Esophagus squamous epithelium (tissue), 5 donors: Measurements from ENCODE around the gene ZBTB42. TPM values are rescaled to one million over a fixed set of nuclear protein-coding genes. Genes with fewer than 3 reads are reported as not detected.

Experiments
- DNase-seq: peaks from one replicate; lab custom pipeline; 2025; lab: John Stamatoyannopoulos, UW
- H3K27ac ChIP-seq, 4 donors: fragments of 200-600 bp; sonication (generic); one replicate each; pipeline ENCODE4 v1.5.1; 2016 to 2019; ENCODE audit warnings: mild to moderate bottlenecking in 1 of 4
- H3K27me3 ChIP-seq, 4 donors: fragments of 200-600 bp; sonication (generic); 1 replicate in 3 of 4; 2 replicates in 1 of 4; pipeline versions ENCODE4 v1.5.1 to v1.6.0; 2017 to 2021; ENCODE audit warnings: antibody characterized with exemption in 1 of 4
- H3K36me3 ChIP-seq, 3 donors: fragments of 200-600 bp; sonication (generic); one replicate each; pipeline ENCODE4 v1.5.1; 2016 to 2019
- H3K4me1 ChIP-seq, 3 donors: fragments of 200-600 bp; sonication (generic); one replicate each; pipeline ENCODE4 v1.5.1; 2017 to 2019
- H3K4me3 ChIP-seq, 4 donors: fragments of 200-600 bp; sonication (generic); 1 replicate in 3 of 4; 2 replicates in 1 of 4; pipeline ENCODE4 v1.5.1; 2016 to 2019; ENCODE audit warnings: mild to moderate bottlenecking in 2 of 4, moderate library complexity in 1 of 4
- H3K9me3 ChIP-seq, 3 donors: fragments of 200-600 bp; sonication (generic); one replicate each; pipeline ENCODE4 v1.5.1; 2016 to 2019
- CTCF ChIP-seq, 6 experiments: fragments of 450-650 bp in 4 of 6; fragments of 200-600 bp in 2 of 6; sonication (generic) in 2 of 6; IDR thresholded peaks; one replicate each; pipeline ENCODE4 v1.5.1; 2016 to 2019; ENCODE audit warnings: antibody characterized with exemption in 6 of 6, mild to moderate bottlenecking in 4 of 6, moderate library complexity in 4 of 6
- POLR2A ChIP-seq, 4 donors: fragments of 450-650 bp; IDR thresholded peaks; one replicate each; pipeline ENCODE4 v1.6.1; 2017; ENCODE audit warnings: antibody characterized with exemption in 4 of 4, mild to moderate bottlenecking in 4 of 4, moderate library complexity in 3 of 4
- WGBS, 2 donors: methylation state at CpG; one replicate each; pipeline ENCODE4 v1.1.5; 2018; 5-methylcytosine and 5-hydroxymethylcytosine counted together
- intact Hi-C: fragments of 100-400 bp; cut with DNase I; formaldehyde crosslinking; loops from one replicate; pipeline ENCODE4 v1.15.0; 2022
- total RNA-seq, 4 donors: library from RNA; depleted of rRNA; stranded (reverse); fragments of >200 nt; gene quantifications; one replicate each; pipeline ENCODE4 v1.1.0, GENCODE V29; 2016
- donor health status: DM: yes; HTN: yes; CAD: no.

The ZBTB42 gene
- total RNA-seq, 4 donors from 2014 or later, result 4.7 to 14.2 (median 8.4) TPM

GRCh38 chr14:104791425-104791824 lies 9.5 kb upstream of the ZBTB42 start:
- H3K4me1 ChIP-seq, result peaks cover 40 to 93% (median 40%) of the 10 kb centered on the region in 3 donors
- 81 to 90% methylated on average over 5 to 7 of the region's 9 CpGs for WGBS, 2 donors
- no peak overlapping the region for H3K4me3 ChIP-seq
- no peaks in the 10 kb centered on the region for H3K27me3 ChIP-seq
- no peak overlapping the region for H3K27ac ChIP-seq
- no peak for DNase-seq
- peaks cover 0 to 61% (median 14%) of the 10 kb centered on the region in 3 donors for H3K36me3 ChIP-seq
- H3K9me3 ChIP-seq, result no peaks in the 10 kb centered on the region
- intact Hi-C loops, result no loop called here
- TF ChIP-seq POLR2A (IDR thresholded peaks at IDR 0.05) (no peak), CTCF (IDR thresholded peaks at IDR 0.05) (no peak)

- no peaks in the 10 kb centered on the region for H3K27me3 ChIP-seq
- DNase-seq, result no peak
- peak overlapping the region in 1 of 4 donors; percentile 5 for H3K4me3 ChIP-seq
- H3K27ac ChIP-seq, result peak overlapping the region in 1 of 4 donors; percentile 29
- intact Hi-C loops, result no loop called here
- peaks cover 0 to 52% (median 14%) of the 10 kb centered on the region in 3 donors for H3K36me3 ChIP-seq
- H3K9me3 ChIP-seq, result no peaks in the 10 kb centered on the region
- H3K4me1 ChIP-seq, result peaks cover 38 to 93% (median 40%) of the 10 kb centered on the region in 3 donors
- 46 to 56% methylated on average over 2 to 9 of the region's 25 CpGs for WGBS, 2 donors
- no peak for TF ChIP-seq CTCF (IDR thresholded peaks at IDR 0.05)
- TF ChIP-seq POLR2A (IDR thresholded peaks at IDR 0.05), result no peak
Observed at GRCh38 chr14:104792101-104792884, 8.6 kb upstream of the ZBTB42 start.

- Histone ChIP-seq H3K4me1 (peaks cover 35 to 93% (median 46%) of the 10 kb centered on the region in 3 donors), H3K4me3 (peak overlapping the region in 2 of 4 donors; percentile 85 to 95), H3K9me3 (no peaks in the 10 kb centered on the region), H3K27me3 (no peaks in the 10 kb centered on the region), H3K27ac (no peak overlapping the region), H3K36me3 (peaks cover 0 to 44% (median 14%) of the 10 kb centered on the region in 3 donors)
- 77 to 94% methylated on average over 5 to 11 of the region's 16 CpGs for WGBS, 2 donors
- intact Hi-C loops, result no loop called here
- TF ChIP-seq POLR2A (IDR thresholded peaks at IDR 0.05) (no peak), CTCF (IDR thresholded peaks at IDR 0.05) (no peak)
- DNase-seq, result no peak
Observed at GRCh38 chr14:104792945-104793702, 7.8 kb upstream of the ZBTB42 start.

- Histone ChIP-seq H3K4me3 (peak overlapping the region in 3 of 4 donors; percentile 51 to 95 (median 85)), H3K36me3 (peaks cover 0 to 39% (median 14%) of the 10 kb centered on the region in 3 donors), H3K9me3 (no peaks in the 10 kb centered on the region), H3K4me1 (peaks cover 35 to 88% (median 46%) of the 10 kb centered on the region in 3 donors), H3K27me3 (no peaks in the 10 kb centered on the region), H3K27ac (no peak overlapping the region)
- intact Hi-C loops, result no loop called here
- no peak for DNase-seq
- WGBS, 2 donors, result 89 to 93% methylated on average over 1 to 2 of the region's 2 CpGs
- TF ChIP-seq POLR2A (IDR thresholded peaks at IDR 0.05) (no peak), CTCF (IDR thresholded peaks at IDR 0.05) (no peak)
Observed at GRCh38 chr14:104793703-104793959, 7.3 kb upstream of the ZBTB42 start.

- H3K36me3 ChIP-seq, result peaks cover 0 to 34% (median 13%) of the 10 kb centered on the region in 3 donors
- 0 to 11% methylated on average over 5 to 6 of the region's 15 CpGs for WGBS, 2 donors
- no peaks in the 10 kb centered on the region for H3K27me3 ChIP-seq
- TF ChIP-seq POLR2A (IDR thresholded peaks at IDR 0.05) (no peak), CTCF (IDR thresholded peaks at IDR 0.05) (no peak)
- H3K9me3 ChIP-seq, result no peaks in the 10 kb centered on the region
- intact Hi-C loops, result no loop called here
- peak overlapping the region in 3 of 4 donors; percentile 76 to 91 (median 90) for H3K27ac ChIP-seq
- peak overlapping the region; percentile 51 to 95 (median 80) for H3K4me3 ChIP-seq
- peaks cover 35 to 88% (median 41%) of the 10 kb centered on the region in 3 donors for H3K4me1 ChIP-seq
- DNase-seq, result no peak
Observed at GRCh38 chr14:104794099-104794498, 6.8 kb upstream of the ZBTB42 start.
